Ovary (tissue), 9 donors: ENCODE data around the gene RINT1. TPM values are rescaled to one million over a fixed set of nuclear protein-coding genes. Genes with fewer than 3 reads are reported as not detected.

Experiments used
- DNase-seq, 5 donors: peaks; one replicate each; pipeline ENCODE4 v3.0.0-alpha.2; 2019 to 2020
- H3K27ac ChIP-seq, 2 donors: fragments of 200-600 bp; one replicate each; pipeline versions ENCODE4 v1.5.1 to v1.8.0; 2019 to 2022
- H3K27me3 ChIP-seq: fragments of 200-600 bp; one replicate; pipeline ENCODE4 v1.8.0; 2022
- H3K36me3 ChIP-seq: fragments of 200-600 bp; sonication (generic); one replicate; pipeline ENCODE4 v1.5.1; 2019
- H3K4me1 ChIP-seq: one replicate; pipeline ENCODE4 v1.8.1; 2013; ENCODE audit warnings: mild to moderate bottlenecking, moderate library complexity; ENCODE audit not compliant: insufficient read depth
- H3K4me3 ChIP-seq: fragments of 200-600 bp; sonication (generic); one replicate; pipeline ENCODE4 v1.5.1; 2017
- H3K9me3 ChIP-seq, 2 donors: fragments of 200-600 bp in 1 of 2; sonication (generic) in 1 of 2; one replicate each; pipeline versions ENCODE4 v1.5.1 to v1.8.1; 2013 to 2019; ENCODE audit warnings: mild to moderate bottlenecking in 1 of 2, moderate library complexity in 1 of 2
- CTCF ChIP-seq, 3 donors: fragments of 450-650 bp in 2 of 3; fragments of 200-600 bp in 1 of 3; IDR thresholded peaks; one replicate each; pipeline versions ENCODE4 v1.5.1 to v1.8.0; 2016 to 2022; ENCODE audit warnings: antibody characterized with exemption in 3 of 3, mild to moderate bottlenecking in 1 of 3
- EP300 ChIP-seq: sonication (generic); formaldehyde crosslinking; IDR thresholded peaks from one replicate; pipeline ENCODE4 v1.6.1; 2017; ENCODE audit warnings: antibody characterized with exemption
- POLR2A ChIP-seq: fragments of 450-650 bp; IDR thresholded peaks from one replicate; pipeline ENCODE4 v1.6.1; 2017; ENCODE audit warnings: antibody characterized with exemption, mild to moderate bottlenecking, moderate library complexity
- WGBS, 3 donors: extraction: QIAGEN DNeasy Blood & Tissue Kit in 1 of 3; methylation state at CpG; one replicate each; pipeline versions ENCODE4 v1.1.5 to v1.1.7; 2013 to 2017; 5-methylcytosine and 5-hydroxymethylcytosine counted together
- intact Hi-C, 4 donors: fragments of 100-400 bp; cut with DNase I; formaldehyde crosslinking; loops; one replicate each; pipeline versions ENCODE4 v1.11.0 to v1.15.1; 2022 to 2023
- polyA plus RNA-seq, 2 donors: library from polyadenylated mRNA; stranded (reverse); fragments of 200-250 nt in 1 of 2; fragments of 350-450 nt in 1 of 2; fragmentation: Illumina TruSeq in 1 of 2; extraction: RNeasy Lipid Tissue Mini Kit (QIAGEN cat#74804) in 1 of 2; gene quantifications; one replicate each; pipeline ENCODE4 v1.2.3, GENCODE V29; 2013 to 2014
- total RNA-seq, 7 donors: library from RNA; depleted of rRNA in 2 of 7; stranded (reverse); fragments of >200 nt in 2 of 7; fragmentation: NEBNext Ultra II Directional in 3 of 7; extraction: Animal tissue kit (Norgen Biotek cat#: 25700) in 3 of 7; gene quantifications; one replicate each; pipeline versions ENCODE4 v1.1.0 to v1.2.4, GENCODE V29; 2016 to 2023
- donor health status: DM: no; HTN: no; CAD: no; lungs with moderate emphysema.
- donor health status: DM: no; HTN: no; CAD: no.
- donor health status: Bipolar disorder and iron deficiency.
- donor health status: DM: yes; HTN: yes; CAD: no.
- donor health status: DM: no; HTN: no; CAD: no.
- donor health status: DM: yes; HTN: yes; CAD: no.

The RINT1 gene
- total and polyA plus RNA-seq, 9 donors, result 9.7 to 20.2 (median 12.3) TPM

- intact Hi-C loops, result no loop called here
- no peaks in the 10 kb centered on the region for H3K27me3 ChIP-seq
- no peaks in the 10 kb centered on the region for H3K9me3 ChIP-seq
- no peaks in the 10 kb centered on the region for H3K4me1 ChIP-seq
- no peak overlapping the region for H3K4me3 ChIP-seq
- 43 to 60% (median 47%) methylated on average over 7 of the region's 7 CpGs for WGBS, 3 donors
- no peaks in the 10 kb centered on the region for H3K36me3 ChIP-seq
- no peak for TF ChIP-seq EP300
- TF ChIP-seq CTCF (IDR thresholded peaks at IDR 0.05), result no peak
- TF ChIP-seq POLR2A, result no peak
- H3K27ac ChIP-seq, result no peak overlapping the region
- DNase-seq, result no peak
These were observed 38.6 kb upstream of the RINT1 start for GRCh38 chr7:105493196-105493922.

GRCh38 chr7:105493923-105494315, 38.1 kb upstream of the RINT1 start:
- Histone ChIP-seq H3K4me1 (no peaks in the 10 kb centered on the region), H3K27me3 (no peaks in the 10 kb centered on the region), H3K36me3 (no peaks in the 10 kb centered on the region), H3K4me3 (no peak overlapping the region), H3K9me3 (no peaks in the 10 kb centered on the region), H3K27ac (no peak overlapping the region)
- intact Hi-C loops, result no loop called here
- peak in 3 of 5 donors; percentile 24 to 53 (median 44) for DNase-seq
- 15 to 41% (median 18%) methylated on average over 5 of the region's 5 CpGs for WGBS, 3 donors
- TF ChIP-seq CTCF (IDR thresholded peaks at IDR 0.05), result no peak
- no peak for TF ChIP-seq EP300
- no peak for TF ChIP-seq POLR2A

GRCh38 chr7:105496521-105496920, 35.5 kb upstream of the RINT1 start:
- no peak for TF ChIP-seq CTCF (IDR thresholded peaks at IDR 0.05)
- TF ChIP-seq EP300, result no peak
- no peak for TF ChIP-seq POLR2A
- intact Hi-C loops, result no loop called here
- Histone ChIP-seq H3K4me1 (no peaks in the 10 kb centered on the region), H3K27ac (no peak overlapping the region), H3K9me3 (no peaks in the 10 kb centered on the region), H3K36me3 (no peaks in the 10 kb centered on the region), H3K27me3 (no peaks in the 10 kb centered on the region), H3K4me3 (no peak overlapping the region)
- DNase-seq, result no peak
- 4 to 27% (median 12%) methylated on average over 2 of the region's 2 CpGs for WGBS, 3 donors

GRCh38 chr7:105497016-105497415, 35.0 kb upstream of the RINT1 start:
- WGBS, 3 donors, result 17 to 36% (median 32%) methylated on average over 5 of the region's 5 CpGs

More at GRCh38 chr7:105497016-105497415, 35.0 kb upstream of the RINT1 start:
- no peaks in the 10 kb centered on the region for H3K9me3 ChIP-seq
- H3K27me3 ChIP-seq, result no peaks in the 10 kb centered on the region
- TF ChIP-seq POLR2A (no peak), EP300 (no peak), CTCF (IDR thresholded peaks at IDR 0.05) (no peak)
- no peak overlapping the region for H3K4me3 ChIP-seq
- intact Hi-C loops, result no loop called here
- H3K27ac ChIP-seq, result no peak overlapping the region
- H3K36me3 ChIP-seq, result no peaks in the 10 kb centered on the region
- no peaks in the 10 kb centered on the region for H3K4me1 ChIP-seq
- DNase-seq, result no peak
